GM12892 (cell line): Measurements from ENCODE around the gene NDUFC2.
"Not testable (repeated sequence)": the region's sequence is repeated elsewhere in the genome, so short reads cannot be mapped to it uniquely, and the experiment has no call there.

Experiments used
- DNase-seq: peaks from one replicate; pipeline ENCODE4 v3.0.0; 2011; ENCODE audit not compliant: insufficient read length
- FAIRE-seq: peaks from 2 replicates; lab custom pipeline; 2011; peaks lifted over from hg19 to GRCh38; lab: Jason Lieb, UNC
- POLR2A ChIP-seq: IDR thresholded peaks from 2 replicates; pipeline ENCODE4 v1.6.1; 2011; ENCODE audit warnings: low read depth, low read length, control low read depth
- POLR2AphosphoS5 ChIP-seq: IDR thresholded peaks from 2 replicates; pipeline ENCODE4 v1.6.1; 2011; ENCODE audit warnings: low read depth, low read length, control low read depth
- TAF1 ChIP-seq: IDR thresholded peaks from 2 replicates; pipeline ENCODE4 v1.6.1; 2011; ENCODE audit warnings: low read depth, mild to moderate bottlenecking, control low read depth, low read length, borderline replicate concordance

The NDUFC2 gene

DNA sequence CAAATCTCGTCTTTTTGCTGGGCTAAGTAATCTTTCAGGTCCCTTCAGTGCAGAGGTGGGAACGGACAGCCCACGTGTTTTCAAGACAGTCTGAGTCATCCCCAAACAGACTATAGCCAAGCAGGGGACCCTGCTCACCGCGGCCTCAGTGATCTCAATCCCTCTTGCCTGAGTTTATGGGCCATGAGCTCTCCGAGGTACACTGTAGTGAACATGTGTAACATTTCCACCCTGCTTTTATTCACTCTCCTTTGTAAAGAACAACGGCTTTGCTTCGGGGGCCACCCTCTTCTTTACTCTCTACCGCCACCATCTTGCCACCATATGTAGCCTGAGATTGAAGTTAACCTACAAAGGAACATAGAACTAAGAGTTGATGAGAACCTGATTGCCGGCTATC lies 45.0 kb downstream of the NDUFC2 start:
- no peak for FAIRE-seq
- no peak for DNase-seq
- TF ChIP-seq TAF1 (no peak), POLR2AphosphoS5 (no peak), POLR2A (no peak)

DNA sequence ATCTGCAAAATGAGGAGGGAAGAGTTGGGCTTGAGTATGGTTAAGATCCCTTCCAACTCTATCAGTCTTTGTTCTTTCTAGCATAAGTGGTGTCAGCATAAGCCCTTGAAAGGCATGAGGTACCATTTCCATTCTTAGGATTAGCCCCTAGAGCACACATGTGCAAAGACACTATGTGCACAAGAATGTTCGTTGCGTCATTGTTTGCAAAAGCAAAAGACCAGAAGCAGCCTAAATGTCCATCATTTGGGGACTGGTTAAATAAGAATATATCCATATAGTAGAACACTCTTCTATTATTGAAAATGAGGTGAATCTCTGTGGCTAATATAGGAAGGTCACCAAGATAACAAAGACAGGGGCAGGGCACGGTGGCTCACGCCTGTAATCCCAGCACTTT lies 46.6 kb downstream of the NDUFC2 start:
- FAIRE-seq, result no peak
- no peak for TF ChIP-seq TAF1
- no peak for TF ChIP-seq POLR2A
- TF ChIP-seq POLR2AphosphoS5, result no peak
- no peak for DNase-seq

DNA sequence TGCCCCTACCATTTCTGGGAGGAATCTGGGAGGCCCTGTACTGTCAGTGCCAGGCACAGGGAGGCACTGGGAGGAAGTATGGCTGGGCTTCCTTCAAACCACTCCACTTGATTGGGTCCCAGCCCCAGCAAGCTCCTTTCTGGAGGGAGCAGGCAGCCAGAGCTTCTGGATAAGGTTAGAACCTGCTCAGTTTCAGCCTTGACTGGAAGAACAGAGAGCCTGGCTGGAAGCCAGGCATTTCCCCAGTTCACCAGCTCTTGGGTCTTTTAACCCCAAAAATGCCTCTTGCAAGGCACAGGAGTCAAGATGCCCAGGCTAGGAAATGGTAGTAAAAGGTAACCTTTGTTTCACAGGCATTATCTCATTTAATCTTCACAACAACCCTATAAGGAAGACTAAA lies 47.6 kb downstream of the NDUFC2 start:
- DNase-seq (no peak), FAIRE-seq (no peak)

DNA sequence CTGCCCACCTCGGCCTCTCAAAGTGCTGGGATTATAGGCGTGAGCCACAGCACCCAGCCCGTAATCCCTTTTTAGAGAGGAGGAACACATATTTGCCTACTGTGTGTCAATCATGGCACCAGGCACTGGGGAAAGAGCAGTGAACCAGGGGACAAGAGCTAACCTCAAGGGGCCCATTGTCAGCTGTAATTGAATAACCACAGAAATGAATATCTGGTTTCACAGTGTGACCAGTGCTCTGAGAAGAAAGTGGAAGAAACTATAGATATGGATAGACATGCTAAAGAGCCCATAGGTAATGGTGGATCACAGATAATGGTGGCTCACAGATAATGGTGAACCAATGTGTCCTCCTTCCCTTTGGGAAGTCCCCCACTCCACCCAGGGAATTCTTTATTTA lies 48.0 kb downstream of the NDUFC2 start:
- DNase-seq (no peak), FAIRE-seq (no peak)

More for the DNA sequence above, 47.6 kb downstream of the NDUFC2 start:
- TF ChIP-seq POLR2AphosphoS5 (no peak), POLR2A (no peak), TAF1 (no peak)

DNA sequence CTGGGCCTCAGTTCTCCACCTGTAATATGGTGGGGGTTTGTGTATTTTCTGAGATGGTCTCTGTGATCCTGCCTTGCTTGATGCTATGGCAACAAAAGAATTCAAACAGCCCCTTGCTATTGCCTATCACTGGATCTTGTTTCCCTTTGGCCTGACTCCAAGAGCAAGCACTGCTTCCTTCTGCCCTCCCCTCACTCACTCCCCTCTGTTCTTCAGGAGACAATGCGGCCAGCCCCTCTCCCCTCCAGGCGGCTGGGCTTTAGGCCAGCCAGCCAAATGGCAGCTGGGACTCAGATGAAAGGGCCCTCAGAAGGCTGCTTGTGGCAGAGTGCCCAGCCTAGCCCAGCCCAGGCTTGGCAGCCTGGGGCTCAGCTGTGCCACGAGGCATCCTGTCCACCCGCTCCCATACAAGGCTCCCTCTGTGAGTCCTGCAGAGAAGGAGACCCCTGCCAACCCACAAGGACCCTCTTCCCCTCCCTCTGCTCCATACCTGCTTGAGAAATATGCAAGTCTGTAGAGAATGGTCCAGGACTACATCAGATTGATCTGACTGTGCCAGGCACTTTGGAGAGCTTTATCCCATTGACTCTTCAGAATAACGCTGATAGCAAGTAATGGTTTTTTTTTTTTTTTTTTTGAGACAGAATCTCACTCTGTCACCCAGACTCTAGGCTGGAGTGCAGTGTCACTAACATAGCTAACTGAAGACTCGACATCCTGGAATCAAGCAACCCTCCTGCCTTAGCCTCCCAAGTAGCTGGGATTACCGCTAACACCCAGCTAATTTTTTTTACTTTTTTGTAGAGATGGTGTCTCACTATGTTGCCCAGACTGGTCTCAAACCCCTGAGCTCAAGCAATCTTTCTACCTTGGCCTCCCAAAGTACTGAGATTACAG lies 49.0 kb downstream of the NDUFC2 start:
- TF ChIP-seq POLR2A (no peak), POLR2AphosphoS5 (no peak), TAF1 (no peak)
- no peak for DNase-seq
- peak; percentile 61 for FAIRE-seq

More for the DNA sequence above, 48.0 kb downstream of the NDUFC2 start:
- TF ChIP-seq POLR2A, result no peak
- TF ChIP-seq TAF1, result no peak
- no peak for TF ChIP-seq POLR2AphosphoS5

DNA sequence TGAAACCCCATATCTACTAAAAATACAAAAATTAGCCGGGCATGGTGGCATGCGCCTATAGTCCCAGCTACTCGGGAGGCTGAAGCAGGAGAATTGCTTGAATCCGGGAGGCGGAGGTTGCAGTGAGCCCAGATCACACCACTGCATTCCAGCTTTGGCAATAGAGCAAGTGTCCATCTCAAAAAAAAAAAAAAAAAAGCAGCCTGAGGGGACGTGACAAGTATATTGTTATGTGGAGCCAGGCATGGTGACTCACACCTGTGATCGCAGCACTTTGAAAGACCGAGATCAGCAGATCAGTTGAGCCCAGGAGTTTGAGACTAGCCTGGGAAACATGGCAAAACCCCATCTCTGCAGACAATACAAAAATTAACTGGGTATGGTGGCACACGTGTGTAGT lies 51.2 kb downstream of the NDUFC2 start:
- not testable (repeated sequence) for FAIRE-seq, DNase-seq

DNA sequence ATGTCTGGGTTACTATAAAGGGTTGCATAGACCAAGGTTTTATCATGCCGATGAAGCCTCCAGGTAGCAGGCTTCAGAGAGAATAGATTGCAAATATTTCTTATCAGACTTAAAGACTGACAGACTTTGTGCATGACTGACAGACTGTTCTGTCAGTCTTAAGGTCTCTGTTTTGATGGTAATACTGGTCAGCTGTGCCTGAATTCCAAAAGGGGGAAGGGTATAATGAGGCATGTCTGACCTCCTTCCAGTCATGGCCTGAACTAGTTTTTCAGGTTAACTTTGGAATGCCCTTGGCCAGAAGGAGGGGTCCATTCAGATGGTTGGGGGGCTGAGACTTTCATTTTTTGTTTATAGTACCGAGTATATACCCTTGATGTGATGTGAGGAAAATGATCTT lies 51.9 kb downstream of the NDUFC2 start:
- DNase-seq (no peak), FAIRE-seq (no peak)
- TF ChIP-seq TAF1, result no peak
- TF ChIP-seq POLR2AphosphoS5, result no peak
- TF ChIP-seq POLR2A, result no peak

DNA sequence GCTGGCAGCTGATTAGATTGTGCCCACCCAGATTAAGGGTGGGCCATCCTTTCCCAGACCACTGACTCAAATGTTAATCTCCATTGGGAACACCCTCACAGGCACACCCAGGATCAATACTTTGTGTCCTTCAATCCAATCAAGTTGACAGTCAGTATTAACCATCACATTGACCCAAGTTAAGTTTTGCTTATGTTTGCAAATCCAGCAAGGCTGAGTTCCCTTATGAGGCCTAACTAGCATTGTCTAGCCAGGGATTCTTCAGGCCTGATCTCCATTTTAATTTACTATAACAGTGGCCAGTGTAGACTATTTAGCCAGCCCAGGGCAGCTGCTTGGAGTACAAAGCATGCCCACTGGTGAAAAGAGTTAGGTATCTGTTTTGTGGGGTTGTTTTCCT lies 54.3 kb downstream of the NDUFC2 start:
- FAIRE-seq (no peak), DNase-seq (no peak)
- no peak for TF ChIP-seq TAF1
- no peak for TF ChIP-seq POLR2A
- TF ChIP-seq POLR2AphosphoS5, result no peak

DNA sequence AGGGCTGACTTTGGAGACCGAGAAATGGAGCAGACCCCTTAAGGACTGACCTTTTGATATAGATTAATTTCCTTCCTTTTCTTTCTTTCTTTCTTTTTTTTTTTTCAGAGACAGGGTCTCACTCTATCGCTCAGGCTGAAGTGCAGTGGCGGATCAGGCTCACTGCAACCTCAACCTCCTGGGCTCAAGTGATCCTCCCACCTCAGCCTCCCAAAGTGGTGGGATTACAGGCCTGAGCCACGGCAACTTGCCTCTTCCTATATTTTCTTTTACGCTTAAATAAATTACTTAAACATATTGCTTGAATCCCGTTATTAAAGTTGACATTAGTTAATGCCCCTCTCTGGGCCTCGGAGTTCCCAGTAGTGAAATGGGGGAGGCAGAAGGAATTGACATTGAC lies 56.2 kb downstream of the NDUFC2 start:
- FAIRE-seq, result no peak
- no peak for TF ChIP-seq POLR2AphosphoS5
- TF ChIP-seq POLR2A, result no peak
- no peak for TF ChIP-seq TAF1
- DNase-seq, result no peak

DNA sequence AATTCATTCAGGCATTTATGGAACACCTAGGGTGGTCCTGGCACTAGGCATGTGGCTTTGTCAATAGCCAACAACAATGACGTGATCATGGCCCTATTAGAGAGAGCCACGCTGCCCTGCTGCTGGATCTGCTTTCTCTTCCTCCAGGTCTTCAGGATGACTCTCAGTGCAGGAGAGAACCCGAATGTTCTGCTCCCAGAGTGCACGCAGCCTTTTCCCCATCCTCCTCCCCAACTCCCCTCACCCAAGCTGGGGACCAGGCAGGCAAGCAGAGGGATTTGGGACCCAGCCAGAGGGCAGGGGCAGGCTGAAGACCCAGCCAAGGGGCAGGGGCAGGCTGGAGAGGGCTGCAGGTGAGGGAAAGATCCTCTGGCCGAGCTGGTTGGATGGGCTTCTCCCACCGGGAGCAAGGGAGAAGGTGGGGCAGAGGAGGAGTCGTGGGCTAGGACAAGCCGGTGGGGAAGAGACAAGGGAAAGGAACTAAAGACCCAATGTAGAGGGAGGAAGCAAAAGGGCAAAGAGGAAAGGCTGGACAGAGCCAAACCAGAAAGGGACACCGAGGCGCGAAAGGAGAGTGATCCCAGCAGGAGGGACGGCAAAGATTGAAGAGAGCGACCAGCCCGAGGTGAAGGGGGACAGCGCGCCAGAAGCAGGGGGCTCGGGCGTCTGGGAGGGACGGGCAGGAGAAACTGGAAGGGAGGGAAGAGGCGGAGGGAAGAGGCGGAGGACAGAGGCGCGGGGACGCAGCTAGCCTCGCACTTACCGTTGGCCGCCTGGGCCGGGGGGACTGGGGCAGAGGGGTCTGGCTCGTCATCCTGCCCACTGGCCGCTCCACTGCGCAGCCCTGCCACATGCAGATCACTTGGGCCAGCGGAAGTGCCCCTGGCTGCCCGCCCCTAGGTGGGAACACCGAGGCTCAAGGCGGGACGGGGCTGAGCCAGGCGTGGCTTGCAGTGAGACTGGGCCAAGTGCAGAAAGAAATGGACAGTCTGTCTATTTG lies 57.0 kb downstream of the NDUFC2 start, which contains the start of gene KCTD14:
Gene KCTD14 (minus strand): TSS at position 880 of the 1,000 bp plus-strand sequence. CDS start 27 bp downstream, at position 853.
- DNase-seq (no peak), FAIRE-seq (no peak)
- no peak for TF ChIP-seq POLR2AphosphoS5
- TF ChIP-seq POLR2A, result no peak
- TF ChIP-seq TAF1, result no peak

DNA sequence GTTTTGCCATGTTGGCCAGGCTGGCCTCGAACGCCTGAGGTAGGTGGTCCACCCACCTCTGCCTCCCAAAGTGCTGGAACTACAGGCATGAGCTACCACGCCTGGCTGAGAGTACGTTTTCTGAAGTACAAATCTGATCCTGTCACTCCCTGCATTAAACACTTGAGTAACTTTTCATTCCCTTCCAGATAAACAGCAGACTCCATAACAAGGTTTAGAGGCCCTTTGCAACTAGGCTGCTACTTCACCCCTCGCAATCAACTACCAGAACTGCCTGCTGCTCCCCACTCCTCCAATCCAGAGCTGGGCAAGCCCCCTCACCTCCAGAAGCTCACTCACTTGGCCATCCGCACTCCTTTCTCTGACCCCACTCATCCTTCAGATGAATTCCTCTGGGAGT lies 58.1 kb downstream of the NDUFC2 start:
- TF ChIP-seq POLR2AphosphoS5, result no peak
- no peak for TF ChIP-seq TAF1
- TF ChIP-seq POLR2A, result no peak
- FAIRE-seq (no peak), DNase-seq (no peak)

DNA sequence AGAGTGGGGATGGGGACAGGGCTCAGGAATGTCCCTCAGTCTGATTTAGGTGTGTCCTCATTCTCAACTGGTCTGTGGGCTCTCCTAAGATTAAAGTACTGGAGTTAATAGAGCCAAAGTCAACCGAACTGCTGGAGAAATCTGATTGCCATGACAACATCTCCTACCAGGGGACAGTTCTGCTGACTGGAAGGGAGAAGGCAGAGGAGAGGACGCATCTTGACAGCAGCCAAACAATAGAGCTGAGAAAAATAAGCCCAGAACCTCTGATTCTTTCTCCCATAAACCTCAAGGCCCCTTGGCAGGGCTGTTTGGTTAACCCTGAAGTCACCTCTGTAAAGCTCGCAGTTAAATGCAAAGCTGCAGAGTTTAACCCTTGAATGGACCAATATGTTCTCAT lies 59.4 kb downstream of the NDUFC2 start:
- DNase-seq, result no peak
- TF ChIP-seq POLR2AphosphoS5, result no peak
- TF ChIP-seq TAF1, result no peak
- no peak for FAIRE-seq
